ENCODE measurements around the gene SEMA5B. TPM values are rescaled to one million over a fixed set of nuclear protein-coding genes. Genes with fewer than 3 reads are reported as not detected.

Gene SEMA5B
- polyA plus RNA-seq, 1 donor (not counting 4 experiments of a cell fraction or from before 2014, with no cell fraction given), result 0.04 TPM

DNA sequence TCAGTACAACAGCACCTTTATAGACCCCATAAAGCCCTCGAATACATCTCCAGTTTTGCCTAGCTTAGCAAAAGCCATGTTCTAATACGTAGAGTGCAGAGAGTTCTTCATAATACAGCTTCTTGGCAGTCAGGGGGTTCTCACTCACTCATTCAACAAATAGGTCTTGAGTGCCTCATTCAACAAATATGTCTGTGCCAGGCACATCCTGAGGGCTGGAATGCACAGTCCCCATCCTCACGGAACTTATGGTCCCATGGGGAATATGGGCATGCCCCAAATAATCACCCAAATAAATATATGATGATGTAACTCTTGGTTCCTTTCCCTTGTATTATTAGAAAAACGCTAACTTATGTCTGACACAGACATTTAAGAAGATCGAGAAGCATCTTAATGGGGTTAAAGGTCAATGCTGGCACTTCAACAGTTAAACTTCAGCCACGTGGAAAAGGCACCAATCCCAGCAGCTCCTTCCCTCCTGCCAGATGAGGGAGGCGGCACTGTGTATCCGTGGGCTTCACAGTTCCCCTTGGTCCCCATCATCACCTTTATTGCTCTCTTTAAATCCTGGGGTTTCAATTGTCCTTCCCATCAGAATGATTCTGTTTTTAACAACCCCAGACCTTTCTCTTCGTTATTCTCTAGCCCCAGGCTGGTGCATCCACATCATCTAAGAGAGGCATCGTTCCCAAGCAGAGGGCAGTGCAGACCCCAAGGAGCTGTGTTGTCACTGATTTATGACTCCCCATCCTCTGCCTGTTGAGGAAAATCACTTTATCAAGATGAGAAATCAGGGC, 18.9 kb upstream of the SEMA5B start:
- Histone ChIP-seq H3K36me3 (ENCODE audit: control insufficient read depth in 2 of 2, extremely low read depth in 1 of 2, insufficient read depth in 2 of 2, low read length in 2 of 2) (no peaks in the 10 kb centered on the region), H3K27me3 (ENCODE audit: control insufficient read depth, extremely low read depth, insufficient read depth, low read length) (no peaks in the 10 kb centered on the region), H2AFZ (ENCODE audit: control insufficient read depth, low read length) (no peak overlapping the region), H4K20me1 (ENCODE audit: control insufficient read depth, extremely low read depth, insufficient read depth, low read length) (no peaks in the 10 kb centered on the region), H3K9me1 (ENCODE audit: control insufficient read depth, extremely low read depth, insufficient read depth, low read length) (no peaks in the 10 kb centered on the region), H3K27ac (ENCODE audit: control insufficient read depth, insufficient read depth, low read length) (no peak overlapping the region), H3K4me1 (ENCODE audit: control insufficient read depth, extremely low read depth, insufficient read depth, low read length) (peaks cover 2% of the 10 kb centered on the region), H3K4me2 (ENCODE audit: control insufficient read depth, extremely low read depth, insufficient read depth, low read depth, low read length) (no peak overlapping the region), H3K9me3 (ENCODE audit: control insufficient read depth, low read depth, low read length) (no peaks in the 10 kb centered on the region), H3K4me3 (ENCODE audit: control insufficient read depth in 2 of 3, extremely low read depth in 1 of 3, insufficient read depth in 2 of 3, low read depth in 1 of 3, low read length in 3 of 3) (no peak overlapping the region), H3K9ac (ENCODE audit: control insufficient read depth, extremely low read depth, insufficient read depth, low read length) (no peak overlapping the region), H3K79me2 (ENCODE audit: control insufficient read depth, insufficient read depth, low read length) (no peaks in the 10 kb centered on the region)
- FAIRE-seq (no peak), DNase-seq (ENCODE audit: low read depth, low spot score) (no peak)
- dilution Hi-C loops (cut with MboI; ENCODE audit: extremely low pct_ligation_motif_present, low sequenced_read_pairs), result no loop called here
- TF ChIP-seq, protein P1, sequence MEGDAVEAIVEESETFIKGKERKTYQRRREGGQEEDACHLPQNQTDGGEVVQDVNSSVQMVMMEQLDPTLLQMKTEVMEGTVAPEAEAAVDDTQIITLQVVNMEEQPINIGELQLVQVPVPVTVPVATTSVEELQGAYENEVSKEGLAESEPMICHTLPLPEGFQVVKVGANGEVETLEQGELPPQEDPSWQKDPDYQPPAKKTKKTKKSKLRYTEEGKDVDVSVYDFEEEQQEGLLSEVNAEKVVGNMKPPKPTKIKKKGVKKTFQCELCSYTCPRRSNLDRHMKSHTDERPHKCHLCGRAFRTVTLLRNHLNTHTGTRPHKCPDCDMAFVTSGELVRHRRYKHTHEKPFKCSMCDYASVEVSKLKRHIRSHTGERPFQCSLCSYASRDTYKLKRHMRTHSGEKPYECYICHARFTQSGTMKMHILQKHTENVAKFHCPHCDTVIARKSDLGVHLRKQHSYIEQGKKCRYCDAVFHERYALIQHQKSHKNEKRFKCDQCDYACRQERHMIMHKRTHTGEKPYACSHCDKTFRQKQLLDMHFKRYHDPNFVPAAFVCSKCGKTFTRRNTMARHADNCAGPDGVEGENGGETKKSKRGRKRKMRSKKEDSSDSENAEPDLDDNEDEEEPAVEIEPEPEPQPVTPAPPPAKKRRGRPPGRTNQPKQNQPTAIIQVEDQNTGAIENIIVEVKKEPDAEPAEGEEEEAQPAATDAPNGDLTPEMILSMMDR (optimal IDR thresholded peaks at IDR 0.05 in 1 of 3, IDR thresholded peaks at IDR 0.05 in 1 of 3, conservative IDR thresholded peaks at IDR 0.05 in 1 of 3; ENCODE audit: extremely low read depth in 1 of 3, insufficient read depth in 2 of 3, low read length in 3 of 3), result no peak
- TF ChIP-seq EZH2 (IDR thresholded peaks at IDR 0.05; ENCODE audit: low read length), result no peak

DNA sequence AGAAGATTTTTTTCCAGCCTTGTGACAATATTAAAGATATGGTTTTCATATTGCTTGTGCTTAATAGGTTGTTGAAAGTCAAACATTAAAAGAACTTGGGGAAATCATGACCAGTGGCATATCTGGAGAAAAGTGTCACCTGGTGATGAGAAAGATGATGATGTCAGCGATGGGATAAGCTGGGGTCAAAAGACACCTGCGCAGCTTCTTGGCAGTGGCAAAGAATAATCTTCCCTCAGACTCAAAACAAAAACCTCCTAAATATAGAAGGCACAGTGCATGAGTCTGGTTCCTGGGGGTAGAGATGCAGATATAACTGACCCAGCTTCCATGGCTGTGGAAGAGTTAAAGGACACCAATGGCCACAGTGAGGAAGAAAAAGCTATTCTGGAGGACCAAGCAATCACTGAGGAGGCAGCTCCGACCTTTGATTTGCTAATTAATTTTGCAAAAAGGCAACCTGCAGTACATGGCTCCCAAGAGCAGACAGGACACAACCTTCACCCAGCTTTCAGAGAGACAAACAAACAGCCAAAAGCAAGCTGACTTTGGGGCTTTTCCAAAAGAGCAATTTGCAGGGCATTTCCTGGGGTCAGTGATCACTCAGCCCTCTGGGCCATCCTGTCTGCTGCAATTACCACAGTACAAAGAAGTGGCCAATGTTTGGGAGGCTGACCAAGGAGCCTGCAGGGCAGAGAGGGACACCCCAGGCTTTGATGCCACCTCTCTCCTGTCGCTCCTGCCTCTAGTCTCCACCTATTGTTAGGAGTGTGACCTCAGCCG, 17.6 kb upstream of the SEMA5B start:
- Histone ChIP-seq H3K9me1 (ENCODE audit: control insufficient read depth, extremely low read depth, insufficient read depth, low read length) (no peaks in the 10 kb centered on the region), H2AFZ (ENCODE audit: control insufficient read depth, low read length) (no peak overlapping the region), H3K4me3 (ENCODE audit: control insufficient read depth in 2 of 3, extremely low read depth in 1 of 3, insufficient read depth in 2 of 3, low read depth in 1 of 3, low read length in 3 of 3) (no peak overlapping the region), H3K4me1 (ENCODE audit: control insufficient read depth, extremely low read depth, insufficient read depth, low read length) (no peaks in the 10 kb centered on the region), H4K20me1 (ENCODE audit: control insufficient read depth, extremely low read depth, insufficient read depth, low read length) (no peaks in the 10 kb centered on the region), H3K9ac (ENCODE audit: control insufficient read depth, extremely low read depth, insufficient read depth, low read length) (no peak overlapping the region), H3K27me3 (ENCODE audit: control insufficient read depth, extremely low read depth, insufficient read depth, low read length) (no peaks in the 10 kb centered on the region), H3K4me2 (ENCODE audit: control insufficient read depth, extremely low read depth, insufficient read depth, low read depth, low read length) (no peak overlapping the region), H3K9me3 (ENCODE audit: control insufficient read depth, low read depth, low read length) (no peaks in the 10 kb centered on the region), H3K27ac (ENCODE audit: control insufficient read depth, insufficient read depth, low read length) (no peak overlapping the region), H3K36me3 (ENCODE audit: control insufficient read depth in 2 of 2, extremely low read depth in 1 of 2, insufficient read depth in 2 of 2, low read length in 2 of 2) (no peaks in the 10 kb centered on the region), H3K79me2 (ENCODE audit: control insufficient read depth, insufficient read depth, low read length) (no peaks in the 10 kb centered on the region)
- dilution Hi-C loops (cut with MboI; ENCODE audit: extremely low pct_ligation_motif_present, low sequenced_read_pairs), result no loop called here
- TF ChIP-seq EZH2 (IDR thresholded peaks at IDR 0.05; ENCODE audit: low read length), result no peak
- TF ChIP-seq, protein P1 (optimal IDR thresholded peaks at IDR 0.05 in 1 of 3, IDR thresholded peaks at IDR 0.05 in 1 of 3, conservative IDR thresholded peaks at IDR 0.05 in 1 of 3; ENCODE audit: extremely low read depth in 1 of 3, insufficient read depth in 2 of 3, low read length in 3 of 3), result no peak
- DNase-seq (ENCODE audit: low read depth, low spot score), result no peak
- FAIRE-seq, result no peak
